KBM-7 (cell line): Measurements from ENCODE around the gene TRAF7.

Source experiments
- DNase-seq: peaks from one replicate; pipeline ENCODE4 v3.0.0-alpha.2; 2015
- in situ Hi-C: fragments of 300-500 bp; cut with MboI; formaldehyde crosslinking; loops from 2 replicates; pipeline ENCODE4 v1.14.3; 2020; ENCODE audit warnings: low sequenced_read_pairs, low pct_unique_long_range_greater_than_20kb, mixed read lengths

TRAF7 gene

DNA sequence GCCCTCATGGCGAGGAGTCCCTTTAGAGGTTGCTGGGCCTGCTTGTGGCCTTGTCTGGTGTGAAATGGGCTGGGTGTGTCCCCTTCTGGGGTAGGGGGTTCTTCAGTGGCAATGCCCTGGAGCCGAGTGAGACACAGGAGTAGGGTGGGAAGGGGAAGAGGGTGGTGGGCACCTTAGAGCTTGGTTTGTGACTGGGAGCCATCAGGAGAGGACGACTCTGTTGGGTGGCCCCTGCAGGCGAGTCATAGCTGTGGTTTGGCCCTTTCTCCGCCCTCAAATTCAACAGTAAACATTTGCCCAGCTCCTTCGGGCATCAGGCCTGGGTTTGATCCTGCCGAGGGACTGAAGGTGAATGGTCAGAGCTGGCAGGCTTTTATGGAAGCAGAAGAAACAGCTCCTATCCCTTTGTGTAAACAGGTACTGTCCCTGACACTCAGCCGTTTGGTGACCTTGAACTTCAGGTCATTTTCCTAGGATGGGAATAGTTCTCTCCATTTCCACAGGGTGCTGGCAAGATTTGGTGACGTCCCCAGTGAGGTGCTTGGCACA, 70.7 kb downstream of the TRAF7 start:
- no peak for DNase-seq
- in situ Hi-C loops, result no loop called here

DNA sequence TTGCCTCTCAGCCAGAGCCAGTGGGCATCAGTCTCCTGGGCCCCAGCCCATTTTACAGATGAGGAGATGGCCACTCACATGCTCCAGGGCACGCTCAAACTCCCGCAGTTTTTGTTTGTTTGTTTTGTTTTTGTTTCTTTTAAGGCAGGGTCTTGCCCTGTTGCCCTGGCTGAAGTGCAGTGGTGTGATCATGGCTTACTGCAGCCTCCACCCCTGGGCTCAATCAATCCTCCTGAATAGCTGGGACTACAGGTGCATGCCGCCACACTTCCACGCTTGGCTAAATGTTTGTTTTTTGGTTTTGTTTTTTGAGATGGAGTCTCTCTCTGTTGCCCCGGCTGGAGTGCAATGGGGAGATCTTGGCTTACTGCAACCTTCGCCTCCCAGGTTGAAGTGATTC, 71.3 kb downstream of the TRAF7 start:
- no peak for DNase-seq
- in situ Hi-C loops, result no loop called here
